Activated CD4-positive, alpha-beta T cell treated with anti-CD3 and anti-CD28 coated beads, Interleukin-2, amount 10 ng/mL, durations not matched to agents 24 days and 14 days (primary cell): ENCODE measurements around the gene SLC25A30. TPM values are rescaled to one million over a fixed set of nuclear protein-coding genes. Genes with fewer than 3 reads are reported as not detected.
"Not testable (repeated sequence)": the region's sequence is repeated elsewhere in the genome, so short reads cannot be mapped to it uniquely, and the experiment has no call there.

ENCODE experiments used
- DNase-seq: peaks from one replicate; pipeline ENCODE4 v3.0.0; 2022
- H3K27ac Mint-ChIP-seq: one replicate; pipeline ENCODE4 v1.8.0; 2022; ENCODE audit warnings: mild to moderate bottlenecking, mixed read lengths
- H3K27me3 Mint-ChIP-seq: one replicate; pipeline ENCODE4 v1.8.0; 2022; ENCODE audit warnings: mixed read lengths
- H3K36me3 Mint-ChIP-seq: one replicate; pipeline ENCODE4 v1.8.0; 2022; ENCODE audit warnings: low read depth, mild to moderate bottlenecking, mixed read lengths
- H3K4me1 Mint-ChIP-seq: one replicate; pipeline ENCODE4 v1.8.0; 2021; ENCODE audit warnings: mixed read lengths
- H3K4me3 Mint-ChIP-seq: one replicate; pipeline ENCODE4 v1.8.0; 2022; ENCODE audit warnings: mild to moderate bottlenecking, moderate library complexity, mixed read lengths
- H3K9me3 Mint-ChIP-seq: one replicate; pipeline ENCODE4 v1.8.0; 2021; ENCODE audit warnings: mixed read lengths
- intact Hi-C: fragments of 100-400 bp; cut with micrococcal nuclease; formaldehyde crosslinking; loops from one replicate; pipeline ENCODE4 v1.15.1; 2023
- total RNA-seq: library from RNA; stranded (reverse); gene quantifications from 2 replicates; pipeline ENCODE4 v1.2.3, GENCODE V29; 2022

Gene SLC25A30
- total RNA-seq, 1 donor from 2014 or later = 12.9 TPM

DNA sequence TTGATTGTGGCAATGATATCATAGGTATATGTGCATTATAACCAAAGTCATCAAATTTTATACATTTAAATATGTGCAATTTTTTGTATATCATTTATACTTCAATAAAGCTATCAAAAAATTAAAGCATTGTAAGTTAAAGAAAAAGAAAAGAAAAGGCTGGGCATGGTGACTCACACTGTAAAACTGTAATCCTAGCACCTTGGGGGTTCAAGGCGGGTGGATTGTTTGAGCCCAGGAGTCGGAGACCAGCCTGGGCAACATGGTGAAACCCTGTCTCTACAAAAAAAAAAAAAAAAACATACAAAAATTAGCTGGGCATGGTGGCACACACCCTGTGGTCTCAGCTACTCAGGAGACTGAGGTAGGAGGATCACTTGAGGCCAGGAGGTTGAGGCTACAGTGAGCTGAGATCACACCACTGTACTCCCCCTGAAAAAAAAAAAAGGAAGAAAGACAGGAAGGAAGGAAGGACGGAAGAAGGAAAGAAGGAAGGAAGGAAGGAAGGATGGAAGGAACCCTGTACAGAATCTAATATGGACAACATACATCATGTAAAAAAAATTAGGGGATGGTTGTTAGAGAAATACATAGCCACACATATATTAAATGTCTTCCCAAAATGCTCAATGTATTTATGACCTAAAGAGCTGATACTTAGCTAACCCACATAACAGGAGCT, 21.7 kb upstream of the SLC25A30 start:
- H3K27me3 Mint-ChIP-seq = peaks cover 3% of the 10 kb centered on the region
- intact Hi-C loops = no loop called here
- H3K27ac Mint-ChIP-seq = no peak overlapping the region
- peaks cover 10% of the 10 kb centered on the region for H3K4me1 Mint-ChIP-seq
- no peak overlapping the region for H3K4me3 Mint-ChIP-seq
- no peaks in the 10 kb centered on the region for H3K36me3 Mint-ChIP-seq
- DNase-seq = no peak
- H3K9me3 Mint-ChIP-seq = peaks cover 5% of the 10 kb centered on the region

DNA sequence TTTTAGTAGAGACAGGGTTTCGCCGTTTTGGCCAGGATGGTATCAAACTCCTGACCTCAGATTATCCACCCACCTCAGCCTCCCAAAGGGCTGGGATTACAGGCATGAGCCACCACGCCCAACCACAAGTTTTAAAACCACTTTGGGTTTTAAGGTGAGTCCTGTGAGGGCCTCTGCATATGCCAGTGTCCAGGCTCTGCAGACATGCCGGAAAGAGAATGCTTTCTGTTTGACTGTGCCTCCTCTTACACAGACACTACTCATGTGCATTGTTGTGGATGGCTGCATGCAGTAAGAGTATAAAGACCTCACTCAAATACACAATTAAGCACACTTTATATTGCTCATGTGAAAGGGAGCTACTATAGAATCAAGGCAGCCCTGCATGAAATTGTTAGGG, 20.8 kb upstream of the SLC25A30 start:
- Mint-ChIP-seq H3K27me3 (peaks cover 3% of the 10 kb centered on the region), H3K4me1 (peaks cover 10% of the 10 kb centered on the region), H3K4me3 (no peak overlapping the region), H3K9me3 (peaks cover 5% of the 10 kb centered on the region), H3K36me3 (no peaks in the 10 kb centered on the region), H3K27ac (no peak overlapping the region)
- intact Hi-C loops = no loop called here
- no peak for DNase-seq

DNA sequence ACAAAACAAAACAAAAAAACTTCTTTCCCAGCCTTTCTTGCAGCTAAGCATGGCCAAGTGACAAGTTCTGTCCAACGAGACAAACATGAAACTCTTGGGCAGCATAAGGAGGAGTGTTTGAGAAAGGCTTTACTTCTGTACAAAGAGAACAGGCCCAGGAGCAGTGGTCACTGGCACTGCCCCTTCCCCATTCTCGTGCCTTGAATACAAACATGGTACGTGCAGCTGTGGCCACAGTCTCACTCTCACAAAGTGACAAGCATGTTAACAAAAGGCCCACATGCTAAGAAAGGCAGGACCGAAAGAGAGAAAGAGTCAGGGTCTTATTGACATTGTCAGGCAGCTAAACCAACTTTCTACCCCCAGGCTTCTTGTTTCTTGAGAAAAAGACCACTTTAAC, 19.8 kb upstream of the SLC25A30 start:
- Mint-ChIP-seq H3K27ac (no peak overlapping the region), H3K27me3 (no peaks in the 10 kb centered on the region), H3K36me3 (no peaks in the 10 kb centered on the region), H3K9me3 (peaks cover under 1% of the 10 kb centered on the region), H3K4me3 (no peak overlapping the region), H3K4me1 (peaks cover 10% of the 10 kb centered on the region)
- no peak for DNase-seq
- intact Hi-C loops = no loop called here

DNA sequence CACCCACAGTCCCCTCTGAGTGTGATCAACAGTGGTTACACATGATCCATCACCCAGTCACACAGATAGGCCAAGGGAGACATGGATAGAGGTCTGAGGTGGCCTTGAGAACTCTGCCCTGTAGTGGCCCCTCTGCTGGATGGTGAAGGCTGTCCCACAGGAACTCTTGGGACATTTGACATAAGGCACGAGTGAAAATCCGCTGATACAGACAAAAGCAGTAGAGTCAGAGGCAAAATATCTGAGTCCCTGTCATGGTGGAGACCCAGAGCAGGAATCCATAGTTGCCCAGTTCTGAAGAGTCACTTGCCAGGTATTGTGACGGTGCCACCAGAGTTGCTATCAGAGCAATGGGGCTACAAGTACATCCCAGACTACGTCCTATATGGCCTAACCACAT, 18.8 kb upstream of the SLC25A30 start:
- Mint-ChIP-seq H3K27me3 (no peaks in the 10 kb centered on the region), H3K4me1 (peaks cover 8% of the 10 kb centered on the region), H3K9me3 (no peaks in the 10 kb centered on the region), H3K4me3 (no peak overlapping the region), H3K36me3 (no peaks in the 10 kb centered on the region), H3K27ac (no peak overlapping the region)
- intact Hi-C loops = no loop called here
- DNase-seq = no peak

DNA sequence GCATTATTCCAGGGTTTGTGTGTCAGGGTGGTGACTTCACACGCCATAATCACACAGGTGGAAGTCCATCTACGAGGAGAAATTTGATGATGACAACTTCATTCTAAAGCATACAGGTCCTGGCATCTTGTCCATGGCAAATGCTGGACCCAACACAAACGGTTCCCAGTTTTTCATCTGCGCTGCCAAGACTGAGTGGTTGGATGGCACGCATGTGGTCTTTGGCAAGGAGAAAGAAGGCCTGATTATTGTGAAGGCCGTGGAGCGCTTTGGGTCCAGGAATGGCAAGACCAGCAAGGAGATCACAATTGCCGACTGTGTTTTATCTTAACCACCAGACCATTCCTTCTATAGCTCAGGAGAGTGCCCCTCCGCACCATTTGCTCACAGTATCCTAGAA, 18.2 kb upstream of the SLC25A30 start:
- DNase-seq = no peak
- H3K4me3 Mint-ChIP-seq = no peak overlapping the region
- peaks cover 2% of the 10 kb centered on the region for H3K4me1 Mint-ChIP-seq
- intact Hi-C loops = no loop called here
- no peaks in the 10 kb centered on the region for H3K27me3 Mint-ChIP-seq
- H3K36me3 Mint-ChIP-seq = no peaks in the 10 kb centered on the region
- H3K9me3 Mint-ChIP-seq = no peaks in the 10 kb centered on the region
- H3K27ac Mint-ChIP-seq = no peak overlapping the region

DNA sequence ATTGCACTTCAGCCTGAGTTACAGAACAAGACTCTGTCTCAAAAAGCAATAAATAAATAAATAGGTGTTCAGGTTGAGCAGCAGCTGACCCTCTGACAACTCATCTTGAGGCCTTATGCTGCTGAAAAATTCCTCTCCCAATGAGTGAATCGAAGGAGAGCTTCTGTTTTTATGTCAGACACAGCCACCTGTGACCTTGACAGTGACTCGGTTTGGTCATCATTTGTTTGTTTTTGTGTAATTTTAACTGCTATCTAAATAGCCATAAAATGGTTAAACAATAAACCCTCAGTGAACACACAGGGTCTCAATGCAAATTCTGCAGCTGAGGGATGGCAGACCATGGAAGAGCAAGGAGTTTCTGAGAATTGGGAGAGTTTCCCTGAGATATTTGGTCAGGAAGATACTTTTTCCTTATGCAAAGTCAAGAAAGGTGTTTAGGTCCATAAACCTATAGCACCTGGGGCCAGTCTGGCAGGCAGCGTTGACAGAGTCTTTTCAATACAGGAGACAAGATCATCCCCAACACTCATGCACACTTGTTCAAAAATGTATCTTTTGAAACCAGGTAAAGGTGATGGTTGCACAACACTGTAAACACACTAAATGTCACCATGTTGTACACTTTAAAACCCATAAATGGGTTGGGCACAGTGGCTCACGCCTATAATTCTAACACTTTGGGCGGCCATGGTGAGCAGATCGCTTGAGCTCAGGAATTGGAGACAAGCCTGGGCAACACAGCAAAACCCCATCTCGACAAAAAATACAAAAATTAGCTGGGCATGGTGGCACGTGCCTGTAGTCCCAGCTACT, 16.6 kb upstream of the SLC25A30 start:
- no peaks in the 10 kb centered on the region for H3K27me3 Mint-ChIP-seq

DNA sequence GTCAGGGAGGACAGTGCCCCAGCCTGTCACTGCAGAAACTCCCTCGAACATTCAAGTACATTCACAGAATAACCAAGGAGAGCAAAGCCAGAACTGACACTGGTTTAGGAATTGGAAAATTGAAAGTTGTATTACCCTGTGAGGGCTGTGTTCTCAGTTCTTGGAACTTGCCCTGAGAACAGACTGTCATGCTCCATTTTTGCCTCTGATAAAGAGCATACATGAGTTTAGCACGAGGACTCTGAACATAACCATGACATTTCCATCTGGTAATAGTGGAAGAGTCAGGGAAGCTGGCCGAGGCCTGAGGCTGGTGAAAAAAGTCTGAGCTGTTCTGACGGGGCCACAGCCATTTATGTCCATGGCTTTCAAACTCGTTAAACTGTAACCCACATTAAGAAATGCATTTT, 15.2 kb upstream of the SLC25A30 start:
- Mint-ChIP-seq H3K27me3 (no peaks in the 10 kb centered on the region), H3K36me3 (no peaks in the 10 kb centered on the region)

More for the DNA sequence above, 16.6 kb upstream of the SLC25A30 start:
- no peaks in the 10 kb centered on the region for H3K36me3 Mint-ChIP-seq
- H3K27ac Mint-ChIP-seq = no peak overlapping the region
- H3K4me1 Mint-ChIP-seq = no peaks in the 10 kb centered on the region
- H3K9me3 Mint-ChIP-seq = no peaks in the 10 kb centered on the region
- DNase-seq = no peak
- H3K4me3 Mint-ChIP-seq = no peak overlapping the region
- intact Hi-C loops = no loop called here

DNA sequence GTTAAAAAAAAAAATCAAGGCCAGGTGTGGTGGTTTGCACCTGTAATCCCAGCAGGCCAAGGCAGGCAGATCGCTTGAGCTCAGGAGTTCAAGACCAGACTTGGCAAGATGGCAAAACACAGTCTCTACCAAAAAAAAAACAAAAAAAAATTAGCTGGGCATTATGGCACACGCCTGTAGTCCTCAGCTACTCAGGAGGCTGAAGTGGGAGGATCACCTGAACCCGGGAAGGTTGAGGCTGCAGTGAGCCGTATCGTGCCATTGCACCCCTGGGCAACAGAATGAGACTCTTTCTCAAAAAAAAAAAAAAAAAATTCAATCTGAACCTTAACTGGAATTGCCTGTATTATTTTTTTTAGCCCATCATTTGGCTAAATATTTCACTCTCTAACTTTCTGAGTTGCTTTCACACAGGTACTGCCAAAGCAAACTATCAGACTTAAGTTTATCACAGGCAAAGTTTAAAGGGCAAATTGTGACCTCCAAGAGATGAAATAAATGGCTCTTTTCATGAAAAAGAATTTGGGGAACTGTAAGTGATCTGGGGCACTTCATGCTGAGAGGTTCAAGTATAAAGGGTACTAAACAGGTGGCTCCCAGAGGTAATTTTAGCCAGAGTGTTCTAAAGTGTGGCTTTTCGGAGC, 14.7 kb upstream of the SLC25A30 start:
- no peaks in the 10 kb centered on the region for H3K27me3 Mint-ChIP-seq
- no peaks in the 10 kb centered on the region for H3K9me3 Mint-ChIP-seq
- no peak for DNase-seq
- no peaks in the 10 kb centered on the region for H3K4me1 Mint-ChIP-seq
- H3K4me3 Mint-ChIP-seq = no peak overlapping the region
- H3K36me3 Mint-ChIP-seq = no peaks in the 10 kb centered on the region
- no peak overlapping the region for H3K27ac Mint-ChIP-seq
- intact Hi-C loops = no loop called here

More for the DNA sequence above, 15.2 kb upstream of the SLC25A30 start:
- Mint-ChIP-seq H3K4me3 (no peak overlapping the region), H3K4me1 (no peaks in the 10 kb centered on the region), H3K9me3 (no peaks in the 10 kb centered on the region), H3K27ac (no peak overlapping the region)
- DNase-seq = no peak
- intact Hi-C loops = no loop called here

DNA sequence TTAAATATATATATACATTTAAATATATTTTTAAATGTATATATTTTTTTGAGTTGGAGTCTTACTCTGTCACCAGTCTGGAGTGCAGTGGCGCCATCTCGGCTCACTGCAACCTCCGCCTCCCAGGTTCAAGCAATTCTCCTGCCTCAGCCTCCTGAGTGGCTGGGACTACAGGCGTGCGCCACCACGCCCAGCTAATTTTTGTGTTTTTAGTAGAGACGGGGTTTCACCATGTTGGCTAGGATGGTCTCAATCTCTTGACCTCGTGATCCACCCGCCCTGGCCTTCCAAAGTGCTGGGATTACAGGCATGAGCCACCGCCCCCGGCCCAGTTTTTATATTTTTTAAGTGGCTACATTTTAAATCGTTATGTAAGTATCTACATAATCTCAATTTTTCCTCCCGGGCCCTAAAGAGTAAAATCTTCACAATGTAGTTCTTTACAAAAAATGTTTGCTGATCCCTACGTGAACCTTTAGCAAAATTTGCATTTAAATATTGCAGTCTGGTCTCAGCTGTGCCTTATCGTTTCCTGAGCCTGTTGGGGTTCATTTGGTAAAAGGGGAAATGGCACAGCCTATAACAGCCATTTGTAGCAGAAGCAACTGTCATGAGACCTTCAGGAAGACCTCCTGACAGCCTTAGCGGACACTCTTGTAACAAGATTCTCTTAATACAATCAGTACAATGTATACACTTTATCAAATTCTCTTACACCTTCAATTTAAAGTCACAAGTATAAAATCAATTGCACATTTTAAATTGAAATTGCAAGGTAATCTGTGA, 8.1 kb upstream of the SLC25A30 start:
- H3K36me3 Mint-ChIP-seq, intact Hi-C loops, H3K27me3 Mint-ChIP-seq, H3K27ac Mint-ChIP-seq, H3K4me3 Mint-ChIP-seq, H3K9me3 Mint-ChIP-seq, H3K4me1 Mint-ChIP-seq: not testable (repeated sequence)
- peak; percentile 67 for DNase-seq

DNA sequence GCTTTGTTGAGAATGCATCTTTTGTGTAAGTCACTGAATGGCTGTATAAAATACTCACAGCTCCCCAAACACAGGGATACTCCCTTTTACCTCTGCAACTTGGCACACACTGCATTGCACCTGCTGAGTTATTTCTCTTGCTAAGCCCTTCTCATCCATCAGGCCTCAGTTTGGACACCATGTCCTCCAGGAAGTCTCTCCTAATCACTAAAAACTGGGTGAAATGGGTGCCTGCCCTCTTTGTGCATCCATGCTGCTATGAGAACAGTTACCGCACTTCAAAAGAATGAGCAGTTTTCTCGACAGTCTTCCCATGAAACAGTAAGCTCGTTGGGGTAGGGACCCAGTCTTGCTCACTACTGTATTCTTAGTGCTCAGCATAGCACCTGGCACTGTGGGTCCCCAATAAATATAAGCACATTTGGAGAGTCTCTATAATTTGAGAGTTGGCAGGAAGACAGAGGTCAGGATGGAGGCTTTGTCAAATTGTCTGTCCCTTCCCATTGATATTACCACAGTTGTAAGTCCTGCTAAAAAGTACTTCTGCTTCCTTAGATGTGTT, 4.6 kb upstream of the SLC25A30 start:
- H3K4me3 Mint-ChIP-seq = no peak overlapping the region
- no peaks in the 10 kb centered on the region for H3K9me3 Mint-ChIP-seq
- peaks cover 1% of the 10 kb centered on the region for H3K27me3 Mint-ChIP-seq
- H3K4me1 Mint-ChIP-seq = peaks cover 5% of the 10 kb centered on the region
- H3K36me3 Mint-ChIP-seq = no peaks in the 10 kb centered on the region
- intact Hi-C loops = no loop called here
- peak; percentile 66 for DNase-seq
- H3K27ac Mint-ChIP-seq = peak overlapping the region; percentile 15

DNA sequence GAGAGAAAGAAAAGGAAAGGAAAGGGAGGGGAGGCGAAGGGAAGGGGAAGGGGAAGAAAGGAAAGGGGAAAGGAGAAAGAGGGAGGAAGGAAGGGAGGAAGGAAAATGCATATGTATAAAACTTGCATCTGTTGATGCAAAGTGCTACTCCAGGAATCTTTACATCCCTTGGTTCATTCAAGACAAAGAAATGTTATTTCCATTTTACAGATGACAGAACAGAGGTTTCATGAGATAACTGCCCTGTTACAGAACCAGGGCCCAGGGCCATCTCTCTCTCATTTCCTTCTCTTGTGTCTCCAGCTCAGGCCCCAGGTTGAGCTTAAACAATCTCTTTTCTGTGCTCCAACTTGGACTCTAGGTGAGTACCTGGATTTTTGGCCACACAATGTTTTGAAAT, 1.8 kb upstream of the SLC25A30 start:
- H3K4me1 Mint-ChIP-seq = peaks cover 18% of the 10 kb centered on the region
- DNase-seq = no peak
- no peaks in the 10 kb centered on the region for H3K9me3 Mint-ChIP-seq
- H3K36me3 Mint-ChIP-seq = no peaks in the 10 kb centered on the region
- H3K4me3 Mint-ChIP-seq = no peak overlapping the region
- intact Hi-C loops = no loop called here
- peaks cover 1% of the 10 kb centered on the region for H3K27me3 Mint-ChIP-seq
- no peak overlapping the region for H3K27ac Mint-ChIP-seq

DNA sequence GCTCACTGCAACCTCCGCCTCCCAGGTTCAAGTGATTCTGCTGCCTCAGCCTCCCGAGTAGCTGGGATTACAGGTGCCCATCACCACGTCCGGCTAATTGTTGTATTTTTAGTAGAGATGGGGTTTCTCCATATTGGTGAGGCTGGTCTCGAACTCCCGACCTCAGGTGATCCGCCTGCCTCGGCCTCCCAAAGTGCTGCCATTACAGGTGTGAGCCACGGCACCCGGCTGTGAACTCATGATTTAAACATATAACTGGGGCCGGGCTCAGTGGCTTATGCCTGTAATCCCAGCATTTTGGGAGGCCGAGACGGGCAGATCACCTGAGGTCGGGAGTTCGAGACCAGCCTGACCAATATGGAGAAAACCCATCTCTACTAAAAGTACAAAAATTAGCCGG, 1.2 kb upstream of the SLC25A30 start:
- DNase-seq, H3K27me3 Mint-ChIP-seq, H3K36me3 Mint-ChIP-seq, intact Hi-C loops, H3K4me3 Mint-ChIP-seq, H3K9me3 Mint-ChIP-seq, H3K27ac Mint-ChIP-seq: not testable (repeated sequence)
- peaks cover 19% of the 10 kb centered on the region for H3K4me1 Mint-ChIP-seq

DNA sequence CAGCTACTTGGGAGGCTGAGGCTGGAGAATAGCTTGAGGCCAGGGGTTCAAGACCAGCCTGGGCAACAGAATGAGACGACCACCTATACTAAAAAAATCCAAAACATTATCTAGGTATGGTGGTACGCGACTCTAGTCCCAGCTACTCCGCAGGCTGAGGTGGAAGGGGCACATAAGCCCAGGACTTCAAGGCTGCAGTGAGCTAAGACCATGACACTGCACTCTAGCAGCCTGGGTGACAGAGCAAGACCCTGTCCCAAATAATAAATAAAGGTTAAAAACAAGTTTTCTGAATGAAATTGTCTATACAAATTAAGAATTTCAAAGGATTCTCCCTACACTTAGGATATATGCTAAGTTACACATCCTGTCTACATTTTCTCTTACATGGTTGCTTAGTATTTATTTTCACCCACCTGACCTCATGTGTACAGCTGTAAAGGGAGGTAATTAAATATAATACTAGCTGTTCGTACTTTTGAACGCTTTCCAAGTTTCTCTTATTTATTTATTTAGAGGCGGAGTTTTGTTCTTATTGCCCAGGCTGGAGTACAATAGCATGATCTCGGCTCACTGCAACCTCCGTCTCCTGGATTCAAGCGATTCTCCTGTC, 1.6 kb downstream of the SLC25A30 start:
- H3K4me1 Mint-ChIP-seq = peaks cover 18% of the 10 kb centered on the region
- peak overlapping the region; percentile 96 for H3K4me3 Mint-ChIP-seq
- peaks cover 1% of the 10 kb centered on the region for H3K27me3 Mint-ChIP-seq
- H3K36me3 Mint-ChIP-seq = no peaks in the 10 kb centered on the region
- intact Hi-C loops = loop anchor here (1.0 to 2.0 kb wide), 2 partner anchors 20 to 49 kb away; no protein-coding TSS in a partner anchor
- H3K27ac Mint-ChIP-seq = peak overlapping the region; percentile 94
- DNase-seq = no peak
- no peaks in the 10 kb centered on the region for H3K9me3 Mint-ChIP-seq
